Measurements from ENCODE around the gene CNGA3. TPM values are rescaled to one million over a fixed set of nuclear protein-coding genes. Genes with fewer than 3 reads are reported as not detected.

The CNGA3 gene
- total and polyA plus RNA-seq, 2 of the 8 experiments (the other 6 are each of a cell fraction or from before 2014, with no cell fraction given): 0.02 TPM; not detected in 1

- TF ChIP-seq, protein P1, sequence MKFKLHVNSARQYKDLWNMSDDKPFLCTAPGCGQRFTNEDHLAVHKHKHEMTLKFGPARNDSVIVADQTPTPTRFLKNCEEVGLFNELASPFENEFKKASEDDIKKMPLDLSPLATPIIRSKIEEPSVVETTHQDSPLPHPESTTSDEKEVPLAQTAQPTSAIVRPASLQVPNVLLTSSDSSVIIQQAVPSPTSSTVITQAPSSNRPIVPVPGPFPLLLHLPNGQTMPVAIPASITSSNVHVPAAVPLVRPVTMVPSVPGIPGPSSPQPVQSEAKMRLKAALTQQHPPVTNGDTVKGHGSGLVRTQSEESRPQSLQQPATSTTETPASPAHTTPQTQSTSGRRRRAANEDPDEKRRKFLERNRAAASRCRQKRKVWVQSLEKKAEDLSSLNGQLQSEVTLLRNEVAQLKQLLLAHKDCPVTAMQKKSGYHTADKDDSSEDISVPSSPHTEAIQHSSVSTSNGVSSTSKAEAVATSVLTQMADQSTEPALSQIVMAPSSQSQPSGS (IDR thresholded peaks at IDR 0.05; ENCODE audit: low read length): no peak
- TF ChIP-seq POU5F1 (IDR thresholded peaks at IDR 0.05; ENCODE audit: low read depth, low read length) (no peak), CHD2 (IDR thresholded peaks at IDR 0.05; ENCODE audit: low read length) (no peak), SP2 (IDR thresholded peaks at IDR 0.05; ENCODE audit: low read length) (no peak), BACH1 (IDR thresholded peaks at IDR 0.05; ENCODE audit: low read length) (no peak), FOSL1 (IDR thresholded peaks at IDR 0.05; ENCODE audit: insufficient read depth, low read depth, low read length) (no peak), PHF8 (conservative IDR thresholded peaks at IDR 0.05; ENCODE audit: low read depth, low read length) (no peak), CREB1 (IDR thresholded peaks at IDR 0.05) (no peak), POLR2A (IDR thresholded peaks at IDR 0.05; ENCODE audit: control extremely low read depth in 1 of 2, low read depth in 2 of 2, low read length in 2 of 2) (no peak), SP1 (IDR thresholded peaks at IDR 0.05; ENCODE audit: low read depth, low read length) (no peak), CTCF (IDR thresholded peaks at IDR 0.05; ENCODE audit: control extremely low read depth in 1 of 3, insufficient read depth in 1 of 3, low read depth in 1 of 3, low read length in 3 of 3) (no peak), ASH2L (IDR thresholded peaks at IDR 0.05; ENCODE audit: low read length) (no peak), TAF1 (IDR thresholded peaks at IDR 0.05; ENCODE audit: low read depth, low read length) (no peak), SP4 (IDR thresholded peaks at IDR 0.05; ENCODE audit: low read length) (no peak), RBBP5 (IDR thresholded peaks at IDR 0.05; ENCODE audit: borderline replicate concordance, low read depth, low read length) (no peak), MAFK (IDR thresholded peaks at IDR 0.05; ENCODE audit: low read depth, low read length) (no peak)
Observed at GRCh38 chr2:98380203-98380535, 33.9 kb downstream of the CNGA3 start (continued).
